DND-41 (cell line): ENCODE measurements around the gene SH2D6.

Experiments
- EZH2 ChIP-seq: IDR thresholded peaks from 3 replicates; pipeline ENCODE4 v1.6.1; 2012; ENCODE audit warnings: borderline replicate concordance, low read depth, mild to moderate bottlenecking, moderate library complexity, low read length, inconsistent platforms; ENCODE audit not compliant: severe bottlenecking
- TF ChIP-seq, protein P1 (sequence below): IDR thresholded peaks from 2 replicates; pipeline ENCODE4 v1.5.1; 2012; ENCODE audit warnings: borderline replicate concordance, low read length, moderate library complexity, mild to moderate bottlenecking; ENCODE audit not compliant: poor library complexity, severe bottlenecking; ENCODE audit errors: extremely low read depth

DNA sequence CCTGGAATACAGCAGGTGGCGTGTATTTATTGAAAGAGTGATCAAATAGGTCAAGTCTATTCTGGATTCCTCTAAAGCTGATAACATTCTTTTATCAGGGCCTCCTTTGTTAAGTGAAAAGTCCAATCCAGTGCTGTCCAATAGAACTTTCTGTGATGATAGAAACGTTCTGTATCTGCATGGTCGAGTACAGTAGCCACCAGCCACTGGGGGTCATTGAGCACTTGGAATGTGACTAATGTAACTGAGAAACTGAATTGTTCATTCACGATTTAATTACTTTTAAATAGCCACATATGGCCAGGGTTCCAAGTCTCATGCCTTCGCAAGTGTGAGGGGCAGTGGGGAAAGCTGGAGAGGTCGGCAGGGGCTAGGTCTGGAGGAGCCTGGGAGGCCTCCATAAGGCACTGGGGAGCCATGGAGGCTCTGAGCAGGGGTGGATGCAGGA, 20.5 kb downstream of the SH2D6 start:
- TF ChIP-seq, protein P1, sequence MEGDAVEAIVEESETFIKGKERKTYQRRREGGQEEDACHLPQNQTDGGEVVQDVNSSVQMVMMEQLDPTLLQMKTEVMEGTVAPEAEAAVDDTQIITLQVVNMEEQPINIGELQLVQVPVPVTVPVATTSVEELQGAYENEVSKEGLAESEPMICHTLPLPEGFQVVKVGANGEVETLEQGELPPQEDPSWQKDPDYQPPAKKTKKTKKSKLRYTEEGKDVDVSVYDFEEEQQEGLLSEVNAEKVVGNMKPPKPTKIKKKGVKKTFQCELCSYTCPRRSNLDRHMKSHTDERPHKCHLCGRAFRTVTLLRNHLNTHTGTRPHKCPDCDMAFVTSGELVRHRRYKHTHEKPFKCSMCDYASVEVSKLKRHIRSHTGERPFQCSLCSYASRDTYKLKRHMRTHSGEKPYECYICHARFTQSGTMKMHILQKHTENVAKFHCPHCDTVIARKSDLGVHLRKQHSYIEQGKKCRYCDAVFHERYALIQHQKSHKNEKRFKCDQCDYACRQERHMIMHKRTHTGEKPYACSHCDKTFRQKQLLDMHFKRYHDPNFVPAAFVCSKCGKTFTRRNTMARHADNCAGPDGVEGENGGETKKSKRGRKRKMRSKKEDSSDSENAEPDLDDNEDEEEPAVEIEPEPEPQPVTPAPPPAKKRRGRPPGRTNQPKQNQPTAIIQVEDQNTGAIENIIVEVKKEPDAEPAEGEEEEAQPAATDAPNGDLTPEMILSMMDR: no peak
- no peak for TF ChIP-seq EZH2
